ENCODE measurements around the gene NCOR2. TPM values are rescaled to one million over a fixed set of nuclear protein-coding genes. Genes with fewer than 3 reads are reported as not detected.

NCOR2 gene
- total and polyA plus RNA-seq, 2 of the 8 experiments (the other 6 are each of a cell fraction or from before 2014, with no cell fraction given), result 14.8 to 275 TPM

GRCh38 chr12:124593851-124594401 lies 26.5 kb upstream of the NCOR2 start (continued):
- TF ChIP-seq CHD7 (IDR thresholded peaks at IDR 0.05; ENCODE audit: insufficient replicate concordance, low read length), result no peak
- no peak for TF ChIP-seq ASH2L (IDR thresholded peaks at IDR 0.05; ENCODE audit: low read length)
- no peak for TF ChIP-seq CBX5 (IDR thresholded peaks at IDR 0.05; ENCODE audit: low read depth, low read length)
- no peak for TF ChIP-seq HDAC6 (IDR thresholded peaks at IDR 0.05; ENCODE audit: low read depth, low read length)
- no peak for TF ChIP-seq JUND (IDR thresholded peaks at IDR 0.05; ENCODE audit: low read length)
- no peak for TF ChIP-seq RBBP5 (IDR thresholded peaks at IDR 0.05; ENCODE audit: borderline replicate concordance, low read depth, low read length)
- TF ChIP-seq SRF (IDR thresholded peaks at IDR 0.05; ENCODE audit: low read depth, low read length), result no peak
- no peak for TF ChIP-seq RNF2 (IDR thresholded peaks at IDR 0.05; ENCODE audit: borderline replicate concordance, low read depth, low read length, missing control alignments, poor library complexity, severe bottlenecking)
- TF ChIP-seq CHD2 (IDR thresholded peaks at IDR 0.05; ENCODE audit: low read length), result no peak
- no peak for TF ChIP-seq POLR2A (IDR thresholded peaks at IDR 0.05; ENCODE audit: control extremely low read depth in 1 of 2, low read depth in 2 of 2, low read length in 2 of 2)

Measured in H1 (cell line).